ENCODE results near the gene INTS12.

DNA sequence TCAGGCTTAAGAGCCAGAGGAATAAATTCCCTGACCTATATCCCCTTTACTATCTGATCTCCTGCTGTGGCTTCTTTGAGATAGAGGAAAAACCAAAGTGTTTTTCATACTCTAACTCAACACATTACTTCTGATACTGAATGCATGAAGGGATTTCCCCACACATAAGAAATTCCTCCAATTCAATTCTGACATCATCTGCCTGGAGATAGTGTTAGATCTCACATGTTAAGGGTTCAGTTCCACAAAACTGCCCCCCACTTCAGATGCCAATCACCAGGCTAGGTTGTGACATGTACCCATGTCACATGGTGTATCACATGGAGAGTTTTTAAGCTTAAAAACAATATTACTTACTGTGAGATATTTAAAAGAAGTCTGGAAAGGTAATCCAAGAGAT, 46.9 kb upstream of the INTS12 start:
- TF ChIP-seq, protein P1, sequence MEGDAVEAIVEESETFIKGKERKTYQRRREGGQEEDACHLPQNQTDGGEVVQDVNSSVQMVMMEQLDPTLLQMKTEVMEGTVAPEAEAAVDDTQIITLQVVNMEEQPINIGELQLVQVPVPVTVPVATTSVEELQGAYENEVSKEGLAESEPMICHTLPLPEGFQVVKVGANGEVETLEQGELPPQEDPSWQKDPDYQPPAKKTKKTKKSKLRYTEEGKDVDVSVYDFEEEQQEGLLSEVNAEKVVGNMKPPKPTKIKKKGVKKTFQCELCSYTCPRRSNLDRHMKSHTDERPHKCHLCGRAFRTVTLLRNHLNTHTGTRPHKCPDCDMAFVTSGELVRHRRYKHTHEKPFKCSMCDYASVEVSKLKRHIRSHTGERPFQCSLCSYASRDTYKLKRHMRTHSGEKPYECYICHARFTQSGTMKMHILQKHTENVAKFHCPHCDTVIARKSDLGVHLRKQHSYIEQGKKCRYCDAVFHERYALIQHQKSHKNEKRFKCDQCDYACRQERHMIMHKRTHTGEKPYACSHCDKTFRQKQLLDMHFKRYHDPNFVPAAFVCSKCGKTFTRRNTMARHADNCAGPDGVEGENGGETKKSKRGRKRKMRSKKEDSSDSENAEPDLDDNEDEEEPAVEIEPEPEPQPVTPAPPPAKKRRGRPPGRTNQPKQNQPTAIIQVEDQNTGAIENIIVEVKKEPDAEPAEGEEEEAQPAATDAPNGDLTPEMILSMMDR (IDR thresholded peaks at IDR 0.05): no peak
- no peak for TF ChIP-seq POLR2AphosphoS5 (IDR thresholded peaks at IDR 0.05)
